K562 (cell line): Measurements from ENCODE around the gene ROBO3. TPM values are rescaled to one million over a fixed set of nuclear protein-coding genes. Genes with fewer than 3 reads are reported as not detected.

Experiments used
- ATAC-seq: fragments of 200-7000 bp; cut with Tn5 transposase; 3 replicates; pipeline ENCODE4 v1.9.1; 2020; ENCODE audit warnings: moderate library complexity
- BruUV-seq: library from RNA; stranded (reverse); fragments of 400-500 nt; replicated peaks from 2 replicates; lab custom pipeline; 2021; lab: Mats Ljungman, UMichigan
- CTCF ChIA-PET: fragments of 300-600 bp; formaldehyde crosslinking; extraction: SDS; loops from one replicate; lab custom pipeline; 2021; ENCODE audit warnings: low intra/inter-chr PET ratio; lab: Yijun Ruan, JAX
- POLR2A ChIA-PET: fragments of 300-600, 350-650 bp; sonication (Branson Sonifier 250); formaldehyde crosslinking; extraction: SDS; loops from one replicate; lab custom pipeline; 2021; ENCODE audit warnings: antibody characterized with exemption, inconsistent platforms; lab: Yijun Ruan, JAX
- DNase-seq, 4 experiments: peaks; one replicate each; pipeline versions ENCODE4 v3.0.0 to v3.0.0-alpha.2; 2011 to 2018; ENCODE audit warnings: low spot score in 3 of 4, mixed read lengths in 3 of 4; ENCODE audit errors: extremely low read depth in 1 of 4
- FAIRE-seq: peaks from 2 replicates; lab custom pipeline; 2011; peaks lifted over from hg19 to GRCh38; lab: Jason Lieb, UNC
- H2AFZ ChIP-seq: 2 replicates; pipeline ENCODE4 v1.6.0; 2011; ENCODE audit warnings: low read depth, low read length, control low read depth, inconsistent platforms
- H3K27ac ChIP-seq: fragments of 200-600 bp; 3 replicates; pipeline ENCODE4 v1.8.0; 2011; ENCODE audit warnings: low read depth, mild to moderate bottlenecking, control low read depth, inconsistent platforms, low read length, moderate library complexity, mixed read lengths; ENCODE audit errors: extremely low read depth
- H3K27me3 ChIP-seq, 2 experiments: fragments of 300-600 bp in 1 of 2; 2 replicates in 1 of 2; 3 replicates in 1 of 2; pipeline versions ENCODE4 v1.6.0 to v1.8.0; 2011; ENCODE audit warnings: inconsistent platforms in 2 of 2, low read length in 2 of 2, mild to moderate bottlenecking in 1 of 2, mixed read lengths in 1 of 2, moderate library complexity in 1 of 2; ENCODE audit not compliant: control insufficient read depth in 2 of 2, insufficient read depth in 2 of 2
- H3K36me3 ChIP-seq: fragments of 300-600 bp; 3 replicates; pipeline ENCODE4 v1.8.0; 2011; ENCODE audit warnings: mild to moderate bottlenecking, low read length, inconsistent platforms; ENCODE audit not compliant: control insufficient read depth, insufficient read depth
- H3K4me1 ChIP-seq, 2 experiments: fragments of 200-600 bp in 1 of 2; replicated peaks in 1 of 2; 2 replicates in 1 of 2; 3 replicates in 1 of 2; pipeline versions ENCODE4 v1.5.1 to v1.8.0; 2011; ENCODE audit warnings: inconsistent platforms in 2 of 2, low read length in 2 of 2, mild to moderate bottlenecking in 1 of 2, mixed read lengths in 1 of 2, moderate library complexity in 1 of 2; ENCODE audit not compliant: control insufficient read depth in 2 of 2, insufficient read depth in 2 of 2
- H3K4me2 ChIP-seq: 2 replicates; pipeline ENCODE4 v1.6.1; 2011; ENCODE audit warnings: low read length, control low read depth, inconsistent platforms, mixed read lengths; ENCODE audit not compliant: insufficient read depth
- H3K4me3 ChIP-seq: fragments of 200-600 bp; sonication (generic), shearing (Covaris generic); 2 replicates; pipeline ENCODE4 v1.5.1; 2016; ENCODE audit warnings: control low read depth, inconsistent platforms
- H3K79me2 ChIP-seq: fragments of 200-600 bp; 3 replicates; pipeline ENCODE4 v1.8.0; 2011; ENCODE audit warnings: low read length, inconsistent platforms; ENCODE audit not compliant: control insufficient read depth, insufficient read depth
- H3K9ac ChIP-seq, 2 experiments: 2 replicates each; pipeline versions ENCODE4 v1.6.0 to v1.6.1; 2011; ENCODE audit warnings: low read depth in 2 of 2, low read length in 2 of 2, control low read depth in 1 of 2, inconsistent platforms in 1 of 2, mild to moderate bottlenecking in 1 of 2, mixed read lengths in 1 of 2; ENCODE audit not compliant: insufficient read depth in 1 of 2
- H3K9me1 ChIP-seq: one replicate; pipeline ENCODE4 v1.6.0; 2011; ENCODE audit warnings: inconsistent platforms, mild to moderate bottlenecking, low read length, moderate library complexity; ENCODE audit not compliant: control insufficient read depth, insufficient read depth
- H3K9me3 ChIP-seq: replicated peaks from 2 replicates; pipeline ENCODE4 v1.5.1; 2011; ENCODE audit warnings: low read depth, low read length, inconsistent platforms; ENCODE audit not compliant: control insufficient read depth, insufficient read depth
- H4K20me1 ChIP-seq: replicated peaks from 2 replicates; pipeline ENCODE4 v1.6.1; 2011; ENCODE audit warnings: low read length, inconsistent platforms, mixed read lengths; ENCODE audit not compliant: control insufficient read depth, insufficient read depth
- HEY1 ChIP-seq: fragments of 250-450 bp; sonication (Bioruptor Pico); IDR thresholded peaks from 2 replicates; pipeline ENCODE4 v1.5.0; 2020; ENCODE audit warnings: mild to moderate bottlenecking, moderate library complexity, borderline replicate concordance
- IRF1 ChIP-seq: sonication (generic); formaldehyde crosslinking; IDR thresholded peaks from 2 replicates; pipeline ENCODE4 v1.8.0; 2022; ENCODE audit warnings: missing genetic modification reagents, mild to moderate bottlenecking, borderline replicate concordance
- KDM4B ChIP-seq, 2 experiments: fragments of 450-650 bp in 1 of 2; sonication (generic) in 1 of 2; IDR thresholded peaks; 2 replicates each; pipeline ENCODE4 v1.6.1; 2016 to 2017; ENCODE audit warnings: borderline replicate concordance in 2 of 2, antibody characterized with exemption in 1 of 2, low read depth in 1 of 2, mild to moderate bottlenecking in 1 of 2
- MTA1 ChIP-seq: fragments of 450-650 bp; IDR thresholded peaks from 2 replicates; pipeline ENCODE4 v1.6.1; 2017; ENCODE audit warnings: borderline replicate concordance
- TARDBP ChIP-seq: fragments of 450-650 bp; IDR thresholded peaks from 2 replicates; pipeline ENCODE4 v1.6.1; 2016
- ZNF347 ChIP-seq: fragments of 450-650 bp; formaldehyde crosslinking; IDR thresholded peaks from 2 replicates; pipeline ENCODE4 v1.4.0; 2020; ENCODE audit warnings: low read depth, mild to moderate bottlenecking, moderate library complexity
- WGBS: fragments of 100-300 bp; shearing (Covaris generic); methylation state at CpG from one replicate; pipeline ENCODE4 v1.1.6; 2016; ENCODE audit warnings: low coverage, mixed read lengths; ENCODE audit not compliant: insufficient coverage; ENCODE audit errors: missing lambda C conversion rate; 5-methylcytosine and 5-hydroxymethylcytosine counted together
- in situ Hi-C: fragments of 300-500 bp; cut with MboI; formaldehyde crosslinking; loops from 4 replicates; pipeline ENCODE4 v1.15.0; 2018; ENCODE audit warnings: inconsistent platforms, mixed read lengths
- intact Hi-C: fragments of 100-400 bp; cut with micrococcal nuclease; formaldehyde crosslinking; loops from 2 replicates; pipeline ENCODE4 v1.14.2; 2022
- polyA plus RNA-seq, 8 experiments: library from polyadenylated mRNA; depleted of rRNA in 4 of 8; stranded (reverse) in 5 of 8; unstranded in 3 of 8; fragments of >200 nt; fragmentation: Nextera tagmentation in 2 of 8; fragmentation: Illumina TruSeq in 1 of 8; extraction: Ambion mirVana in 2 of 8; extraction: Trizol in 1 of 8; gene quantifications; 2 replicates each; pipeline versions ENCODE4 v1.2.1 to v1.2.3, GENCODE V29; 2011 to 2014; ENCODE audit warnings: inconsistent platforms in 1 of 8, missing spikeins in 1 of 8
- total RNA-seq, 7 experiments: library from RNA; depleted of rRNA in 6 of 7; stranded (reverse); fragments of >200 nt in 6 of 7; fragmentation: Illumina TruSeq in 2 of 7; extraction: Trizol in 2 of 7; gene quantifications; 2 replicates each; pipeline versions ENCODE4 v1.2.1 to v1.2.3, GENCODE V29; 2011 to 2021; ENCODE audit warnings: low replicate concordance in 1 of 7

Gene ROBO3
- total and polyA plus RNA-seq, 9 of the 15 experiments (the other 6 are each of a cell fraction or from before 2014, with no cell fraction given): 0.29 to 1.4 (median 0.97) TPM; not detected in 2

GRCh38 chr11:124830749-124831148 lies 34.5 kb upstream of the ROBO3 start:
- H2AFZ ChIP-seq: no peak overlapping the region
- H4K20me1 ChIP-seq: no peaks in the 10 kb centered on the region; the same call in 1 of the 2 replicates
- no peaks in the 10 kb centered on the region for H3K4me1 ChIP-seq
- CTCF ChIA-PET: no interaction called here
- 6% methylated on average over 2 of the region's 3 CpGs for WGBS
- no peak overlapping the region for H3K27ac ChIP-seq
- no peak for ATAC-seq
- H3K9me3 ChIP-seq: no peaks in the 10 kb centered on the region
- no peaks in the 10 kb centered on the region for H3K9me1 ChIP-seq
- no peaks in the 10 kb centered on the region for H3K79me2 ChIP-seq
- POLR2A ChIA-PET: no interaction called here
- no peak overlapping the region for H3K4me3 ChIP-seq
- DNase-seq: no peak
- H3K9ac ChIP-seq: no peak overlapping the region
- BruUV-seq: no TSS peak
- H3K36me3 ChIP-seq: no peaks in the 10 kb centered on the region
- TF ChIP-seq MTA1: no peak
- no peak for TF ChIP-seq ZNF347 (CRISPR knock-in tag)
- no peak for TF ChIP-seq IRF1 (CRISPR knock-in tag)
- no peak for TF ChIP-seq TARDBP
- TF ChIP-seq KDM4B (IDR thresholded peaks at IDR 0.05; ENCODE audit: borderline replicate concordance in 2 of 2, low read depth in 1 of 2): no peak
- no peak for TF ChIP-seq HEY1
- intact Hi-C loops: no loop called here
- FAIRE-seq: no peak
- in situ Hi-C loops: loop anchor here (25.0 kb wide), 1 partner anchor 418 kb away; the partner anchor contains the start of gene OR8B4
- H3K4me2 ChIP-seq: no peak overlapping the region
- H3K27me3 ChIP-seq: peaks cover 4 to 23% of the 10 kb centered on the region in 2 experiments; a peak in 4 of 5 replicates
